IMR-90 (cell line): ENCODE measurements around the gene HOXA13. TPM values are rescaled to one million over a fixed set of nuclear protein-coding genes. Genes with fewer than 3 reads are reported as not detected.

ENCODE experiments used
- ATAC-seq: fragments of 200-7000 bp; cut with Tn5 transposase; 2 replicates; pipeline ENCODE4 v1.9.1; 2020; ENCODE audit warnings: low read depth, mild to moderate bottlenecking, moderate library complexity
- BruUV-seq: library from RNA; stranded (reverse); fragments of 400-500 nt; replicated peaks from 2 replicates; lab custom pipeline; 2021; lab: Mats Ljungman, UMichigan
- CTCF ChIA-PET: fragments of 300-600 bp; formaldehyde crosslinking; extraction: SDS; loops from one replicate; lab custom pipeline; 2021; ENCODE audit warnings: antibody characterized with exemption; lab: Yijun Ruan, JAX
- POLR2A ChIA-PET: fragments of 300-600 bp; sonication (Branson Sonifier 250); formaldehyde crosslinking; loops from one replicate; lab custom pipeline; 2022; ENCODE audit warnings: antibody characterized with exemption; ENCODE audit not compliant: unreplicated experiment; lab: Charles Lee
- DNase-seq: peaks from one replicate; pipeline ENCODE4 v3.0.0; 2013
- H2AFZ ChIP-seq: replicated peaks from 2 replicates; pipeline ENCODE3; 2013; ENCODE audit warnings: low read length, mild to moderate bottlenecking; ENCODE audit not compliant: poor library complexity
- H2AK5ac ChIP-seq: 2 replicates; pipeline ENCODE4 v1.6.1; 2013; ENCODE audit warnings: low read depth, low read length, inconsistent platforms
- H2AK9ac ChIP-seq: replicated peaks from 2 replicates; pipeline ENCODE3; 2013; ENCODE audit warnings: mild to moderate bottlenecking, low read depth, low read length, moderate library complexity; ENCODE audit not compliant: poor library complexity
- H2BK120ac ChIP-seq: 2 replicates; pipeline ENCODE4 v1.6.1; 2013; ENCODE audit warnings: low read depth, low read length, inconsistent platforms
- H2BK15ac ChIP-seq: 3 replicates; pipeline ENCODE4 v1.6.1; 2013; ENCODE audit warnings: low read depth, low read length, inconsistent platforms
- H2BK20ac ChIP-seq: 2 replicates; pipeline ENCODE4 v1.6.1; 2013; ENCODE audit warnings: low read depth, mild to moderate bottlenecking, inconsistent platforms, low read length, moderate library complexity
- H2BK5ac ChIP-seq: 2 replicates; pipeline ENCODE4 v1.6.1; 2013; ENCODE audit warnings: mild to moderate bottlenecking, low read depth, low read length, inconsistent platforms; ENCODE audit not compliant: poor library complexity, severe bottlenecking
- H3K14ac ChIP-seq: replicated peaks from 2 replicates; pipeline ENCODE4 v1.6.1; 2013; ENCODE audit warnings: low read depth, low read length, inconsistent platforms
- H3K18ac ChIP-seq: 2 replicates; pipeline ENCODE4 v1.6.1; 2013; ENCODE audit warnings: low read depth, low read length, control low read depth
- H3K23ac ChIP-seq: 2 replicates; pipeline ENCODE4 v1.6.1; 2013; ENCODE audit warnings: low read depth, low read length, inconsistent platforms
- H3K27ac ChIP-seq: 2 replicates; pipeline ENCODE4 v1.5.1; 2013; ENCODE audit warnings: mild to moderate bottlenecking, control low read depth, low read length; ENCODE audit not compliant: insufficient read depth
- H3K27me3 ChIP-seq: 2 replicates; pipeline ENCODE4 v1.6.1; 2013; ENCODE audit warnings: low read length; ENCODE audit not compliant: control insufficient read depth, insufficient read depth
- H3K36me3 ChIP-seq: 2 replicates; pipeline ENCODE4 v1.6.1; 2013; ENCODE audit warnings: low read length, mixed read lengths; ENCODE audit not compliant: control insufficient read depth, insufficient read depth
- H3K4ac ChIP-seq: 2 replicates; pipeline ENCODE4 v1.6.1; 2013; ENCODE audit warnings: low read depth, low read length, inconsistent platforms
- H3K4me1 ChIP-seq: 2 replicates; pipeline ENCODE4 v1.6.1; 2013; ENCODE audit warnings: low read length, mixed read lengths; ENCODE audit not compliant: control insufficient read depth, insufficient read depth
- H3K4me2 ChIP-seq: 2 replicates; pipeline ENCODE4 v1.6.1; 2013; ENCODE audit warnings: low read depth, mild to moderate bottlenecking, control low read depth, low read length, moderate library complexity
- H3K4me3 ChIP-seq: 2 replicates; pipeline ENCODE4 v1.5.1; 2013; ENCODE audit warnings: low read depth, mild to moderate bottlenecking, control low read depth, low read length, moderate library complexity; ENCODE audit not compliant: insufficient read depth
- H3K56ac ChIP-seq: 2 replicates; pipeline ENCODE4 v1.6.1; 2013; ENCODE audit warnings: low read length, inconsistent platforms; ENCODE audit not compliant: insufficient read depth; ENCODE audit errors: extremely low read depth
- H3K79me1 ChIP-seq, 2 experiments: 2 replicates each; pipeline ENCODE4 v1.6.1; 2013; ENCODE audit warnings: low read length in 2 of 2, inconsistent platforms in 1 of 2, low read depth in 1 of 2
- H3K9ac ChIP-seq: 2 replicates; pipeline ENCODE4 v1.6.1; 2013; ENCODE audit warnings: low read depth, low read length, control low read depth
- H3K9me1 ChIP-seq: 2 replicates; pipeline ENCODE4 v1.6.1; 2013; ENCODE audit warnings: low read length, inconsistent platforms; ENCODE audit not compliant: insufficient read depth
- H3K9me3 ChIP-seq: 2 replicates; pipeline ENCODE4 v1.6.1; 2013; ENCODE audit warnings: low read length; ENCODE audit not compliant: control insufficient read depth, insufficient read depth
- H4K20me1 ChIP-seq: 2 replicates; pipeline ENCODE4 v1.6.1; 2013; ENCODE audit warnings: low read length, inconsistent platforms; ENCODE audit not compliant: insufficient read depth
- H4K5ac ChIP-seq: 2 replicates; pipeline ENCODE4 v1.6.1; 2013; ENCODE audit warnings: mild to moderate bottlenecking, low read depth, low read length, control low read depth
- H4K8ac ChIP-seq, 2 experiments: 2 replicates each; pipeline ENCODE4 v1.6.1; 2013; ENCODE audit warnings: low read depth in 2 of 2, low read length in 2 of 2, control low read depth in 1 of 2, inconsistent platforms in 1 of 2
- H4K91ac ChIP-seq: 2 replicates; pipeline ENCODE4 v1.6.1; 2013; ENCODE audit warnings: low read depth, low read length, inconsistent platforms; ENCODE audit not compliant: insufficient read depth
- CEBPB ChIP-seq: IDR thresholded peaks from 2 replicates; pipeline ENCODE4 v1.6.1; 2012; ENCODE audit warnings: low read depth, low read length, improper control_type of control experiment
- ELK1 ChIP-seq: fragments of 150-350 bp; IDR thresholded peaks from 2 replicates; pipeline ENCODE4 v1.6.1; 2016; ENCODE audit warnings: low read depth, mild to moderate bottlenecking, low read length, moderate library complexity, borderline replicate concordance
- MAZ ChIP-seq: IDR thresholded peaks from 2 replicates; pipeline ENCODE4 v1.6.1; 2012; ENCODE audit warnings: low read depth, mild to moderate bottlenecking, low read length, improper control_type of control experiment, moderate library complexity, borderline replicate concordance
- RFX5 ChIP-seq: IDR thresholded peaks from 2 replicates; pipeline ENCODE4 v1.8.0; 2012; ENCODE audit warnings: low read depth, mild to moderate bottlenecking, low read length, moderate library complexity
- WGBS, 2 experiments: methylation state at CpG; one replicate each; pipeline versions ENCODE4 v1.1.5 to v1.1.7; 2013; ENCODE audit warnings: missing lambda C conversion rate in 2 of 2; ENCODE audit not compliant: insufficient read length in 1 of 2; ENCODE audit errors: extremely low coverage in 2 of 2; 5-methylcytosine and 5-hydroxymethylcytosine counted together
- dilution Hi-C: fragments of 300-500 bp; cut with HindIII; formaldehyde crosslinking; loops from one replicate; pipeline ENCODE4 v1.14.3; 2018; ENCODE audit warnings: low sequenced_read_pairs; ENCODE audit not compliant: unreplicated experiment
- in situ Hi-C: fragments of 300-500 bp; cut with MboI; formaldehyde crosslinking; loops from 3 replicates; pipeline ENCODE4 v1.14.3; 2019; ENCODE audit warnings: low sequenced_read_pairs, inconsistent platforms, mixed read lengths
- intact Hi-C: fragments of 100-400 bp; cut with micrococcal nuclease; formaldehyde crosslinking; loops from 2 replicates; pipeline ENCODE4 v1.10.0; 2022
- polyA plus RNA-seq, 3 experiments: library from polyadenylated mRNA; depleted of rRNA; stranded (reverse); fragments of >200 nt; gene quantifications; 2 replicates each; pipeline ENCODE4 v1.2.3, GENCODE V29; 2012; ENCODE audit warnings: low replicate concordance in 1 of 3
- total RNA-seq: library from RNA; depleted of rRNA; stranded (reverse); fragments of >200 nt; gene quantifications from 2 replicates; pipeline ENCODE4 v1.2.3, GENCODE V29; 2012

HOXA13 gene
- total and polyA plus RNA-seq, 2 of the 4 experiments (the other 2 are of a cell fraction) = not detected

DNA sequence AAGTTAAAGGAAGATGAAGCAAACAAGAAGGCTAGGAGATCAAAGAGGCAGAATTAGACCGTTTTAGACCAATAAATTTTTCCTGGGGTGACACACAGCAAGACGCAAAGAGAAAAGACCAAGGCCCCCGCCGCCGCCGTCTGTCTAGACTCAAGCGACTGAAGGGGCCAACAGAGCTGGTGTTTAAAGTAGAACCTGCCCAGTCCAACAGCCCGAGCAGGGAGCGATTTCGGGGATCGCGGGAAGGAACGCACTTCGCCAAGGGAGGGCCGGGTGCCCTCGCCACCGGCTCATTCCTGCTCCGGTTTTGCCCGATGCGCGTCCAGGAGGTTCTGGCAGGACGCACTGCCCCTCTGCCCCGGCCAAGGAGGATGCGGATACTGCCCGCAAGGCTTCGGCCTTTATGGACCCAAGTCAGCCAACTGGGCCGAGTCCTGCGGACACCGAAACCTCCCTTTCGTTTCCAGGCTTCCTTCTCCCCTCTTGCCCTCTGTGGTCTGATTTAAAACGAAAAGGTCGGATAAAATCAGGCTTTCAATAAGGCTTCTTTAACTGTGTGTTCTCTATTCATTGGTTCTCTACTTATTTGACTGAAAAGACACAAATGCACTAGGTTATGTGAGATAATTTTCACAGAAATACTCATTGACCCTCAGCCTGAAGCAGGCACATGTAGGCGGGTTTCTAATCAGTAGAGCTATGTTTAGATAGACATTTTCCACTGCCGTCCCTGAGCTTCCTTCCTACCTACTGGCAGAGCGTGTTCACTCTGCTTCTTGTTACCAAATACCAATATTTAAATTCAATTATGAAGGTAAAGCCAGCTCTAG lies 41.2 kb downstream of the HOXA13 start:
- in situ Hi-C loops (loop anchor here (5.0 kb wide), 2 partner anchors 791 to 1306 kb away; no protein-coding TSS in a partner anchor), dilution Hi-C loops (no loop called here), intact Hi-C loops (no loop called here)
- Histone ChIP-seq H3K27me3 (peaks cover 7% of the 10 kb centered on the region), H3K4me1 (peaks cover 1% of the 10 kb centered on the region; the same call in 1 of the 2 replicates), H3K23ac (no peak overlapping the region), H4K8ac (no peak overlapping the region), H3K36me3 (no peaks in the 10 kb centered on the region), H2BK120ac (no peak overlapping the region), H2BK20ac (no peak overlapping the region), H3K4me2 (no peak overlapping the region), H3K9ac (no peak overlapping the region), H3K4ac (no peak overlapping the region), H3K56ac (no peak overlapping the region), H2BK5ac (no peak overlapping the region), H3K9me1 (peaks cover under 1% of the 10 kb centered on the region; the same call in 1 of the 2 replicates), H2AK5ac (no peak overlapping the region), H2BK15ac (no peak overlapping the region), H3K18ac (no peak overlapping the region), H2AK9ac (no peak overlapping the region), H3K79me1 (0 out of 4 replicates have a peak, but pooled peaks cover 0 to 4% of the 10 kb centered on the region in 2 experiments), H3K14ac (no peak overlapping the region), H3K4me3 (no peak overlapping the region), H4K5ac (no peak overlapping the region), H3K9me3 (no peaks in the 10 kb centered on the region), H4K91ac (no peak overlapping the region), H2AFZ (no peak overlapping the region), H3K27ac (no peak overlapping the region), H4K20me1 (no peaks in the 10 kb centered on the region)
- TF ChIP-seq ELK1 = no peak
- TF ChIP-seq MAZ = no peak
- no peak for TF ChIP-seq CEBPB
- TF ChIP-seq RFX5 = no peak
- CTCF ChIA-PET = interaction anchor here (1.3 kb wide), 1 partner anchor 789 kb away, joined by 4 read pairs; no protein-coding TSS in a partner anchor
- WGBS, 2 experiments = 84% methylated on average over 18 of the region's 35 CpGs; no CpG with 5 or more reads in 1 of the 2 experiments
- BruUV-seq = no TSS peak
- ATAC-seq = no peak
- POLR2A ChIA-PET = no interaction called here
- no peak for DNase-seq
